ENCODE data around the gene PIK3C2G. TPM values are rescaled to one million over a fixed set of nuclear protein-coding genes. Genes with fewer than 3 reads are reported as not detected.

The PIK3C2G gene
- total and polyA plus RNA-seq, 2 experiments from 2014 or later: not detected

- no peak overlapping the region for H3K9ac ChIP-seq
- H3K36me3 ChIP-seq (ENCODE audit: low read depth): no peaks in the 10 kb centered on the region
- no peaks in the 10 kb centered on the region for H3K79me2 ChIP-seq (ENCODE audit: insufficient read depth)
- no peaks in the 10 kb centered on the region; the same call in 1 of the 2 replicates for H3F3A ChIP-seq (ENCODE audit: insufficient read depth)
- H3K27me3 ChIP-seq (replicated peaks; ENCODE audit: insufficient read depth): no peaks in the 10 kb centered on the region
- DNase-seq: no peak
- no peak overlapping the region for H3K4me2 ChIP-seq (ENCODE audit: unreplicated experiment)
- no peak overlapping the region for H3K4me3 ChIP-seq
- no peaks in the 10 kb centered on the region for H3K9me3 ChIP-seq (ENCODE audit: low read depth)
- no peak overlapping the region for H3K27ac ChIP-seq
- no peak overlapping the region for H2AFZ ChIP-seq
- no peak for TF ChIP-seq EZH2 (IDR thresholded peaks at IDR 0.05; ENCODE audit: insufficient read depth, poor library complexity, severe bottlenecking)
- TF ChIP-seq EZH2phosphoT487 (IDR thresholded peaks at IDR 0.05; ENCODE audit: insufficient read depth, low read depth): no peak
- peaks cover under 1% of the 10 kb centered on the region; the same call in 1 of the 2 replicates for H3K4me1 ChIP-seq (ENCODE audit: insufficient read depth)
- no peaks in the 10 kb centered on the region for H3K9me2 ChIP-seq (ENCODE audit: insufficient read depth)
- no peaks in the 10 kb centered on the region for H4K20me1 ChIP-seq (ENCODE audit: insufficient read depth)
- in situ Hi-C loops (cut with MboI): no loop called here
These were observed 322.3 kb downstream of the PIK3C2G start for GRCh38 chr12:18583655-18584054.

DNA sequence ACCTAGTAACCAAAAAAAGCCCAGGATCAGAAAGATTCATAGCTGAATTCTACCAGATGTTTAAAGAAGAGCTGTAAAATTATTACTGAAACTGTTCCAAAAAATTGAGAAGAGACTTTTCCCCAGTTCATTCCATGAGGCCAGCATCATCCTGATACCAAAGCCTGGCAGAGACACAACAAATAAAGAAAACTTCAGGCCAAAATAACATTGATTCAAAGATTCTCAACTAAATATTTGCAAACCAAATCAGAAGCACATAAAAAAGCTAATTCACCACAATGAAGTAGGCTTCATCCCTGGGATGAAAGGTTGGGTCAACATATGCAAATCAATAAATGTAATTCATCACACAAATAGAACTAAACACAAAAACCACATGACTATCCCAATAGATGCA, 325.3 kb downstream of the PIK3C2G start:
- Histone ChIP-seq H3K9me2 (ENCODE audit: insufficient read depth) (no peaks in the 10 kb centered on the region), H3K36me3 (ENCODE audit: low read depth) (no peaks in the 10 kb centered on the region), H3F3A (ENCODE audit: insufficient read depth) (no peaks in the 10 kb centered on the region), H3K9ac (no peak overlapping the region), H3K79me2 (ENCODE audit: insufficient read depth) (no peaks in the 10 kb centered on the region), H3K4me2 (ENCODE audit: unreplicated experiment) (no peak overlapping the region), H4K20me1 (ENCODE audit: insufficient read depth) (no peaks in the 10 kb centered on the region), H3K9me3 (ENCODE audit: low read depth) (no peaks in the 10 kb centered on the region), H2AFZ (no peak overlapping the region), H3K4me3 (no peak overlapping the region), H3K27ac (no peak overlapping the region), H3K27me3 (replicated peaks; ENCODE audit: insufficient read depth) (no peaks in the 10 kb centered on the region), H3K4me1 (ENCODE audit: insufficient read depth) (no peaks in the 10 kb centered on the region)
- in situ Hi-C loops (cut with MboI): no loop called here
- TF ChIP-seq EZH2 (IDR thresholded peaks at IDR 0.05; ENCODE audit: insufficient read depth, poor library complexity, severe bottlenecking) (no peak), EZH2phosphoT487 (IDR thresholded peaks at IDR 0.05; ENCODE audit: insufficient read depth, low read depth) (no peak)
- DNase-seq: no peak

GRCh38 chr12:18589316-18589715, 328.0 kb downstream of the PIK3C2G start:
- TF ChIP-seq EZH2phosphoT487 (IDR thresholded peaks at IDR 0.05; ENCODE audit: insufficient read depth, low read depth): no peak
- TF ChIP-seq EZH2 (IDR thresholded peaks at IDR 0.05; ENCODE audit: insufficient read depth, poor library complexity, severe bottlenecking): no peak
- Histone ChIP-seq H3K9me2 (ENCODE audit: insufficient read depth) (no peaks in the 10 kb centered on the region), H2AFZ (no peak overlapping the region), H3K4me1 (ENCODE audit: insufficient read depth) (no peaks in the 10 kb centered on the region), H3K36me3 (ENCODE audit: low read depth) (no peaks in the 10 kb centered on the region), H4K20me1 (ENCODE audit: insufficient read depth) (no peaks in the 10 kb centered on the region), H3K9me3 (ENCODE audit: low read depth) (no peaks in the 10 kb centered on the region), H3K79me2 (ENCODE audit: insufficient read depth) (no peaks in the 10 kb centered on the region), H3F3A (ENCODE audit: insufficient read depth) (no peaks in the 10 kb centered on the region), H3K4me2 (ENCODE audit: unreplicated experiment) (no peak overlapping the region), H3K27ac (no peak overlapping the region), H3K9ac (no peak overlapping the region), H3K27me3 (replicated peaks; ENCODE audit: insufficient read depth) (no peaks in the 10 kb centered on the region), H3K4me3 (no peak overlapping the region)
- peak; percentile 32 for DNase-seq
- in situ Hi-C loops (cut with MboI): no loop called here

- Histone ChIP-seq H3K27ac (no peak overlapping the region), H3K27me3 (replicated peaks; ENCODE audit: insufficient read depth) (no peaks in the 10 kb centered on the region), H3K4me1 (ENCODE audit: insufficient read depth) (peaks cover 6% of the 10 kb centered on the region; the same call in 1 of the 2 replicates), H3F3A (ENCODE audit: insufficient read depth) (no peaks in the 10 kb centered on the region), H4K20me1 (ENCODE audit: insufficient read depth) (no peaks in the 10 kb centered on the region), H3K36me3 (ENCODE audit: low read depth) (no peaks in the 10 kb centered on the region), H3K4me2 (ENCODE audit: unreplicated experiment) (no peak overlapping the region), H3K9me2 (ENCODE audit: insufficient read depth) (no peaks in the 10 kb centered on the region), H3K9me3 (ENCODE audit: low read depth) (no peaks in the 10 kb centered on the region), H3K9ac (no peak overlapping the region), H3K4me3 (no peak overlapping the region), H2AFZ (no peak overlapping the region), H3K79me2 (ENCODE audit: insufficient read depth) (no peaks in the 10 kb centered on the region)
- in situ Hi-C loops (cut with MboI): no loop called here
- no peak for DNase-seq
- no peak for TF ChIP-seq EZH2 (IDR thresholded peaks at IDR 0.05; ENCODE audit: insufficient read depth, poor library complexity, severe bottlenecking)
- no peak for TF ChIP-seq EZH2phosphoT487 (IDR thresholded peaks at IDR 0.05; ENCODE audit: insufficient read depth, low read depth)
These were observed 330.2 kb downstream of the PIK3C2G start for GRCh38 chr12:18591473-18591872.

GRCh38 chr12:18595412-18595811, 334.1 kb downstream of the PIK3C2G start:
- in situ Hi-C loops (cut with MboI): no loop called here
- no peak for DNase-seq
- H3K9me3 ChIP-seq (ENCODE audit: low read depth): no peaks in the 10 kb centered on the region

More at GRCh38 chr12:18595412-18595811, 334.1 kb downstream of the PIK3C2G start:
- no peaks in the 10 kb centered on the region for H3K27me3 ChIP-seq (replicated peaks; ENCODE audit: insufficient read depth)
- no peak overlapping the region for H3K9ac ChIP-seq
- no peaks in the 10 kb centered on the region for H3K79me2 ChIP-seq (ENCODE audit: insufficient read depth)
- no peak overlapping the region for H3K4me2 ChIP-seq (ENCODE audit: unreplicated experiment)
- H3F3A ChIP-seq (ENCODE audit: insufficient read depth): no peaks in the 10 kb centered on the region
- no peak for TF ChIP-seq EZH2phosphoT487 (IDR thresholded peaks at IDR 0.05; ENCODE audit: insufficient read depth, low read depth)
- TF ChIP-seq EZH2 (IDR thresholded peaks at IDR 0.05; ENCODE audit: insufficient read depth, poor library complexity, severe bottlenecking): no peak
- no peaks in the 10 kb centered on the region for H4K20me1 ChIP-seq (ENCODE audit: insufficient read depth)
- no peaks in the 10 kb centered on the region for H3K36me3 ChIP-seq (ENCODE audit: low read depth)
- no peak overlapping the region for H3K4me3 ChIP-seq
- H3K27ac ChIP-seq: no peak overlapping the region
- peaks cover 6% of the 10 kb centered on the region; the same call in 1 of the 2 replicates for H3K4me1 ChIP-seq (ENCODE audit: insufficient read depth)
- no peaks in the 10 kb centered on the region for H3K9me2 ChIP-seq (ENCODE audit: insufficient read depth)
- H2AFZ ChIP-seq: no peak overlapping the region
